Measurements from ENCODE around the gene PTK7.

The PTK7 gene

DNA sequence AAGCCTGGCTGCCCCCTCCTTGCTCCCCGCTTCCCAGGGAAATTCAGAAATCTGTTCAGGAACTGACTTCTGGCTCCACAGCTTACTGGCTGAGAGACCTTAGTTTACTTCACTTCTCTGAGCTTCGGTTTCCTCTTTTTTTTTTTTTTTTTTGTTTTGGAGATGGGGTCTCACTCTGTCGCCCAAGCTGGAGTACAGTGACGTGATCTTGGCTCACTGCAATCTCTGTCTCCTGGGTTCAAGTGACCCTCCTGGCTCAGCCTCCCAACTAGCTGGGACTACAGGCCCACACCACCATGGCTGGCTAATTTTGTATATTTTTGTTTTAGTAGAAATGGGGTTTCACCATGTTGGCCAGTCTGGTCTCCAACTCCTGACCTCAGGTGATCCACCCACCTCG lies 14.9 kb downstream of the PTK7 start:
- ChIA-PET POLR2A (no interaction called here), CTCF (interaction anchor here (1.3 to 1.7 kb wide), 2 partner anchors 8 to 52 kb away, joined by 3 to 4 read pairs; no protein-coding TSS in a partner anchor)
- H3K36me3 ChIP-seq (ENCODE audit: control insufficient read depth in 4 of 4, insufficient read depth in 4 of 4, low read length in 3 of 4) = no peaks in the 10 kb centered on the region
- WGBS (ENCODE audit: insufficient coverage) = 90% methylated on average over 2 of the region's 5 CpGs
- H3K27ac ChIP-seq (ENCODE audit: insufficient read depth in 1 of 2, low read depth in 1 of 2, low read length in 2 of 2, poor library complexity in 1 of 2, severe bottlenecking in 2 of 2) = no peak overlapping the region
- peaks cover 0 to 33% (median 4%) of the 10 kb centered on the region in 4 experiments for H3K4me1 ChIP-seq (ENCODE audit: control extremely low read depth in 1 of 4, control insufficient read depth in 4 of 4, insufficient read depth in 4 of 4, low read length in 3 of 4)
- no peaks in the 10 kb centered on the region for H3K9me3 ChIP-seq (ENCODE audit: control extremely low read depth in 1 of 5, control insufficient read depth in 4 of 5, insufficient read depth in 2 of 5, low read depth in 1 of 5, low read length in 4 of 5)
- no peak for DNase-seq
- no peak overlapping the region for H3K4me3 ChIP-seq (ENCODE audit: control insufficient read depth in 1 of 7, extremely low read depth in 1 of 7, insufficient read depth in 4 of 7, low read depth in 2 of 7, low read length in 6 of 7)
- no peaks in the 10 kb centered on the region for H3K27me3 ChIP-seq (replicated peaks in 2 of 5; ENCODE audit: control insufficient read depth in 4 of 5, insufficient read depth in 5 of 5, low read length in 4 of 5)

DNA sequence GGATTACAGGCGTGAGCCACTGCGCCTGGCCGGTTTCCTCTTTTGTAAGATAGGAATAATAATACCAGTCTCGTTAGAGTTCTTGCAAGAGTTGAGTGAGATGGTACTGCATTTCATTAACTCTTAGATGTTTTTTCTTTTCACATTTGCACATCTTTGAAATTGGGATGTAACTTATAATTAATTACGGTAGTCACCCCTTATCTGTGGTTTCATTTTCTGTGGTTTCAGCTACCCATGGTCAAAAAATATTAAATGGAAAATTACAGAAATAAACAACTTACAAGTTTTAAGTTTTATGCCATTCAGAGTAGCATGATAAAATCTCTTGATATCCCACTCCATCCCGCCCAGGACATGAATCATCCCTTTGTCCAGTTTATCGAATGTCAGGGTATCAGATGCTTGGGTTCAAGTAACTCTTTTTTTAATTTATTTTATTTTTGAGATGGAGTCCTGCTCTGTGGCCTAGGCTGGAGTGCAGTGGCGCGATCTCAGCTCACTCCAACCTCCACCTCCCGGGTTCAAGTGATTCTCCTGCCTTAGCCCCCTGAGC lies 15.4 kb downstream of the PTK7 start:
- WGBS (ENCODE audit: insufficient coverage) = 92% methylated on average over 5 of the region's 10 CpGs
- no peaks in the 10 kb centered on the region for H3K36me3 ChIP-seq (ENCODE audit: control insufficient read depth in 4 of 4, insufficient read depth in 4 of 4, low read length in 3 of 4)
- ChIA-PET POLR2A (no interaction called here), CTCF (interaction anchor here (1.3 to 1.7 kb wide), 2 partner anchors 9 to 51 kb away, joined by 3 to 4 read pairs; no protein-coding TSS in a partner anchor)
- no peak overlapping the region for H3K4me3 ChIP-seq (ENCODE audit: control insufficient read depth in 1 of 7, extremely low read depth in 1 of 7, insufficient read depth in 4 of 7, low read depth in 2 of 7, low read length in 6 of 7)
- H3K4me1 ChIP-seq (ENCODE audit: control extremely low read depth in 1 of 4, control insufficient read depth in 4 of 4, insufficient read depth in 4 of 4, low read length in 3 of 4) = peaks cover 0 to 38% (median 6%) of the 10 kb centered on the region in 4 experiments
- no peak overlapping the region for H3K27ac ChIP-seq (ENCODE audit: insufficient read depth in 1 of 2, low read depth in 1 of 2, low read length in 2 of 2, poor library complexity in 1 of 2, severe bottlenecking in 2 of 2)
- H3K27me3 ChIP-seq (replicated peaks in 2 of 5; ENCODE audit: control insufficient read depth in 4 of 5, insufficient read depth in 5 of 5, low read length in 4 of 5) = no peaks in the 10 kb centered on the region
- no peaks in the 10 kb centered on the region for H3K9me3 ChIP-seq (ENCODE audit: control extremely low read depth in 1 of 5, control insufficient read depth in 4 of 5, insufficient read depth in 2 of 5, low read depth in 1 of 5, low read length in 4 of 5)
- no peak for DNase-seq

- H3K9me3 ChIP-seq (ENCODE audit: control extremely low read depth in 1 of 5, control insufficient read depth in 4 of 5, insufficient read depth in 2 of 5, low read depth in 1 of 5, low read length in 4 of 5) = no peaks in the 10 kb centered on the region
- no peaks in the 10 kb centered on the region for H3K27me3 ChIP-seq (replicated peaks in 2 of 5; ENCODE audit: control insufficient read depth in 4 of 5, insufficient read depth in 5 of 5, low read length in 4 of 5)
- no peak for DNase-seq
- no peak overlapping the region for H3K4me3 ChIP-seq (ENCODE audit: control insufficient read depth in 1 of 7, extremely low read depth in 1 of 7, insufficient read depth in 4 of 7, low read depth in 2 of 7, low read length in 6 of 7)
- peaks cover 0 to 49% (median 12%) of the 10 kb centered on the region in 4 experiments for H3K4me1 ChIP-seq (ENCODE audit: control extremely low read depth in 1 of 4, control insufficient read depth in 4 of 4, insufficient read depth in 4 of 4, low read length in 3 of 4)
- H3K27ac ChIP-seq (ENCODE audit: insufficient read depth in 1 of 2, low read depth in 1 of 2, low read length in 2 of 2, poor library complexity in 1 of 2, severe bottlenecking in 2 of 2) = no peak overlapping the region
- no peaks in the 10 kb centered on the region for H3K36me3 ChIP-seq (ENCODE audit: control insufficient read depth in 4 of 4, insufficient read depth in 4 of 4, low read length in 3 of 4)
- ChIA-PET CTCF (interaction anchor here (1.2 to 1.7 kb wide), 2 partner anchors 16 to 50 kb away, joined by 3 read pairs; no protein-coding TSS in a partner anchor), POLR2A (no interaction called here)
Measured at GRCh38 chr6:43092635-43093034, 16.5 kb downstream of the PTK7 start.

GRCh38 chr6:43093436-43094289 lies 17.5 kb downstream of the PTK7 start:
- ChIA-PET POLR2A (interaction anchor here (0.7 kb wide), 1 partner anchor 46 kb away, joined by 3 read pairs; no protein-coding TSS in a partner anchor), CTCF (interaction anchor here (0.6 to 1.2 kb wide), 2 partner anchors 17 to 57 kb away, joined by 3 to 4 read pairs; no protein-coding TSS in a partner anchor)
- H3K36me3 ChIP-seq (ENCODE audit: control insufficient read depth in 4 of 4, insufficient read depth in 4 of 4, low read length in 3 of 4) = no peaks in the 10 kb centered on the region
- no peaks in the 10 kb centered on the region for H3K27me3 ChIP-seq (replicated peaks in 2 of 5; ENCODE audit: control insufficient read depth in 4 of 5, insufficient read depth in 5 of 5, low read length in 4 of 5)
- peak overlapping the region; percentile 4 to 39 for H3K27ac ChIP-seq (ENCODE audit: insufficient read depth in 1 of 2, low read depth in 1 of 2, low read length in 2 of 2, poor library complexity in 1 of 2, severe bottlenecking in 2 of 2)
- peak in 2 of 3 donors; percentile 41 to 58 for DNase-seq
- H3K4me3 ChIP-seq (ENCODE audit: control insufficient read depth in 1 of 7, extremely low read depth in 1 of 7, insufficient read depth in 4 of 7, low read depth in 2 of 7, low read length in 6 of 7) = peak overlapping the region in 2 of 7 experiments; percentile 36 to 61
- H3K9me3 ChIP-seq (ENCODE audit: control extremely low read depth in 1 of 5, control insufficient read depth in 4 of 5, insufficient read depth in 2 of 5, low read depth in 1 of 5, low read length in 4 of 5) = no peaks in the 10 kb centered on the region
- H3K4me1 ChIP-seq (ENCODE audit: control extremely low read depth in 1 of 4, control insufficient read depth in 4 of 4, insufficient read depth in 4 of 4, low read length in 3 of 4) = peaks cover 0 to 50% (median 12%) of the 10 kb centered on the region in 4 experiments
- WGBS (ENCODE audit: insufficient coverage) = 65% methylated on average over 9 of the region's 9 CpGs

DNA sequence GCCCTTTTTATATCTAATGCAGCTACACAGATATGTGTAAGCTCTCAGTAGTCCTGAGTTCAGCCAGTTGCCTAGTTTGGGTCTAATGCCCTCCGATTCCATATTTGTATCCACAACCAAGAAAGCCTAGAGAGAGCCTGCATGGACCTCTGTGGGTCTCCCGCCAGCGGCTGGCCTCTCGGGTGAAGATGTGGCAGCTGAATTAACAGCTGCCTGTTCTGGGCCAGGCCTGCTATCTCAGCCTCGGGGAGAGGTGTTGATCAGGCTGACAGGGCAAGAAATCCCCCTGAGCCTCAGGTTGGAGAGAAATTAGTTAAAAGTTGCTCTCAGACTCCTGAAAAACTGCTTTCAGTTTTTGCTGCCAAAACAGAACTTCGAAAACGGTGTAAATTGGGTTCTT lies 19.8 kb downstream of the PTK7 start:
- Histone ChIP-seq H3K27me3 (replicated peaks in 2 of 5; ENCODE audit: control insufficient read depth in 4 of 5, insufficient read depth in 5 of 5, low read length in 4 of 5) (no peaks in the 10 kb centered on the region), H3K4me1 (ENCODE audit: control extremely low read depth in 1 of 4, control insufficient read depth in 4 of 4, insufficient read depth in 4 of 4, low read length in 3 of 4) (peaks cover 0 to 48% (median 12%) of the 10 kb centered on the region in 4 experiments), H3K36me3 (ENCODE audit: control insufficient read depth in 4 of 4, insufficient read depth in 4 of 4, low read length in 3 of 4) (no peaks in the 10 kb centered on the region), H3K4me3 (ENCODE audit: control insufficient read depth in 1 of 7, extremely low read depth in 1 of 7, insufficient read depth in 4 of 7, low read depth in 2 of 7, low read length in 6 of 7) (peak overlapping the region in 1 of 7 experiments; percentile 60), H3K9me3 (ENCODE audit: control extremely low read depth in 1 of 5, control insufficient read depth in 4 of 5, insufficient read depth in 2 of 5, low read depth in 1 of 5, low read length in 4 of 5) (no peaks in the 10 kb centered on the region), H3K27ac (ENCODE audit: insufficient read depth in 1 of 2, low read depth in 1 of 2, low read length in 2 of 2, poor library complexity in 1 of 2, severe bottlenecking in 2 of 2) (peak overlapping the region; percentile 28 to 30)
- CTCF ChIA-PET = interaction anchor here (0.9 to 1.6 kb wide), 6 partner anchors 13 to 34 kb away, joined by 3 to 5 read pairs (median 3); partner anchors contain the start of gene PTK7
- 44% methylated on average over 7 of the region's 7 CpGs for WGBS (ENCODE audit: insufficient coverage)
- POLR2A ChIA-PET = no interaction called here
- DNase-seq = peak in 1 of 3 donors; percentile 49

- WGBS (ENCODE audit: insufficient coverage) = 29% methylated on average over 6 of the region's 8 CpGs
- peaks cover 0 to 45% (median 10%) of the 10 kb centered on the region in 4 experiments for H3K4me1 ChIP-seq (ENCODE audit: control extremely low read depth in 1 of 4, control insufficient read depth in 4 of 4, insufficient read depth in 4 of 4, low read length in 3 of 4)
- ChIA-PET POLR2A (no interaction called here), CTCF (interaction anchor here (0.9 to 1.9 kb wide), 9 partner anchors 12 to 194 kb away, joined by 3 to 7 read pairs (median 4); partner anchors contain the start of gene PTK7)
- H3K4me3 ChIP-seq (ENCODE audit: control insufficient read depth in 1 of 7, extremely low read depth in 1 of 7, insufficient read depth in 4 of 7, low read depth in 2 of 7, low read length in 6 of 7) = peak overlapping the region in 1 of 7 experiments; percentile 60
- H3K27me3 ChIP-seq (replicated peaks in 2 of 5; ENCODE audit: control insufficient read depth in 4 of 5, insufficient read depth in 5 of 5, low read length in 4 of 5) = no peaks in the 10 kb centered on the region
- no peaks in the 10 kb centered on the region for H3K9me3 ChIP-seq (ENCODE audit: control extremely low read depth in 1 of 5, control insufficient read depth in 4 of 5, insufficient read depth in 2 of 5, low read depth in 1 of 5, low read length in 4 of 5)
- H3K36me3 ChIP-seq (ENCODE audit: control insufficient read depth in 4 of 4, insufficient read depth in 4 of 4, low read length in 3 of 4) = no peaks in the 10 kb centered on the region
- peak overlapping the region in 1 of 2 experiments; percentile 58 for H3K27ac ChIP-seq (ENCODE audit: insufficient read depth in 1 of 2, low read depth in 1 of 2, low read length in 2 of 2, poor library complexity in 1 of 2, severe bottlenecking in 2 of 2)
- peak in 2 of 3 donors; percentile 32 to 60 for DNase-seq
Measured at GRCh38 chr6:43096451-43097097, 20.5 kb downstream of the PTK7 start.

Data from common myeloid progenitor, CD34-positive (primary cell).